Adipocyte (in vitro differentiated cells): ENCODE measurements around the gene LRFN2.

Experiments
- DNase-seq: peaks from one replicate; pipeline ENCODE4 v3.0.0-alpha.2; 2015; ENCODE audit warnings: low read depth
- H3K27me3 ChIP-seq: replicated peaks from 2 replicates; pipeline ENCODE4 v1.7.0; 2013; ENCODE audit warnings: mild to moderate bottlenecking, low read length, moderate library complexity; ENCODE audit not compliant: control insufficient read depth, insufficient read depth
- H3K36me3 ChIP-seq: 2 replicates; pipeline ENCODE4 v1.7.0; 2013; ENCODE audit warnings: low read length, mild to moderate bottlenecking, moderate library complexity; ENCODE audit not compliant: control insufficient read depth, insufficient read depth, severe bottlenecking
- H3K4me1 ChIP-seq: 2 replicates; pipeline ENCODE4 v1.7.0; 2013; ENCODE audit warnings: mild to moderate bottlenecking, low read length, moderate library complexity; ENCODE audit not compliant: control insufficient read depth, insufficient read depth
- H3K4me3 ChIP-seq: 2 replicates; pipeline ENCODE4 v1.7.0; 2013; ENCODE audit warnings: mild to moderate bottlenecking, low read length, moderate library complexity
- H3K9ac ChIP-seq: 2 replicates; pipeline ENCODE4 v1.7.0; 2013; ENCODE audit warnings: mild to moderate bottlenecking, low read length, moderate library complexity
- H3K9me3 ChIP-seq: 2 replicates; pipeline ENCODE4 v1.7.0; 2013; ENCODE audit warnings: mild to moderate bottlenecking, low read length, moderate library complexity; ENCODE audit not compliant: control insufficient read depth

The LRFN2 gene

GRCh38 chr6:40587240-40588069 is at the start of gene LRFN2:
LRFN2 (minus strand) TSS chr6:40587364.
- Histone ChIP-seq H3K36me3 (no peaks in the 10 kb centered on the region), H3K9me3 (no peaks in the 10 kb centered on the region), H3K9ac (no peak within 1 kb of the TSS), H3K27me3 (peaks cover 70% of the 10 kb centered on the region), H3K4me3 (peak within 1 kb of the TSS; percentile 81), H3K4me1 (no peaks in the 10 kb centered on the region)
- DNase-seq, result peak; percentile 86

GRCh38 chr6:40634429-40634828 is 47.3 kb upstream of the LRFN2 start:
- Histone ChIP-seq H3K9ac (no peak overlapping the region), H3K9me3 (no peaks in the 10 kb centered on the region), H3K36me3 (no peaks in the 10 kb centered on the region), H3K4me1 (no peaks in the 10 kb centered on the region), H3K27me3 (peaks cover 42% of the 10 kb centered on the region), H3K4me3 (no peak overlapping the region)
- no peak for DNase-seq

- Histone ChIP-seq H3K4me3 (no peak overlapping the region), H3K36me3 (no peaks in the 10 kb centered on the region), H3K4me1 (no peaks in the 10 kb centered on the region), H3K9ac (no peak overlapping the region), H3K27me3 (peaks cover 37% of the 10 kb centered on the region), H3K9me3 (peaks cover under 1% of the 10 kb centered on the region)
- no peak for DNase-seq
Measured at GRCh38 chr6:40631744-40632143, 44.6 kb upstream of the LRFN2 start.

- H3K9me3 ChIP-seq, result peaks cover 11% of the 10 kb centered on the region
- H3K4me3 ChIP-seq, result no peak overlapping the region
- H3K27me3 ChIP-seq, result peaks cover 34% of the 10 kb centered on the region
- H3K9ac ChIP-seq, result no peak overlapping the region
- no peaks in the 10 kb centered on the region for H3K36me3 ChIP-seq
- H3K4me1 ChIP-seq, result no peaks in the 10 kb centered on the region
- no peak for DNase-seq
Measured at GRCh38 chr6:40630488-40630887, 43.3 kb upstream of the LRFN2 start.

DNA sequence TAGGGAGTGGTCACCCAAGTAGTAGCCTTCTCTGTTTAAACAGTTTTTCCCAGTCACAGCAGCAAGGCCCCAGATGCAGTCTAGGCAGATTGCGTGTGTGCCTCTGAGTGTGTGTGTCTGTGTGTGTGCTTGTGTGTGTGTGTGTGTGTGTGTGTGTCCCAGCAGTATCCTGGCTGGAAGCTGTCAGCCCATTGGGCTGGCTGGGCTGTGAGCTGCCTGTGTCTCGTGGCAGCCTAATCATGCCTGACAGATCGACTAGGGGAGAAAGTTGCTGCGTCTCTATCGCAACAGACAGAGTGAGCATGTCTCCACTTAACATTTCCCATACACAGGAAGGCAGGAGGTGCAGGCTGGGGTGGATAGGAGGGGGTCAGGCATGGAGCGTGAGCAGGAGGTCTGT is 42.9 kb upstream of the LRFN2 start:
- no peak overlapping the region for H3K9ac ChIP-seq
- peaks cover 11% of the 10 kb centered on the region for H3K9me3 ChIP-seq
- no peak for DNase-seq
- H3K4me3 ChIP-seq, result no peak overlapping the region
- peaks cover 33% of the 10 kb centered on the region for H3K27me3 ChIP-seq
- H3K36me3 ChIP-seq, result no peaks in the 10 kb centered on the region
- H3K4me1 ChIP-seq, result no peaks in the 10 kb centered on the region

GRCh38 chr6:40629463-40629862 is 42.3 kb upstream of the LRFN2 start:
- Histone ChIP-seq H3K9ac (no peak overlapping the region), H3K27me3 (peaks cover 36% of the 10 kb centered on the region), H3K36me3 (no peaks in the 10 kb centered on the region), H3K4me1 (no peaks in the 10 kb centered on the region), H3K9me3 (peaks cover 11% of the 10 kb centered on the region), H3K4me3 (no peak overlapping the region)
- no peak for DNase-seq

- Histone ChIP-seq H3K4me3 (no peak overlapping the region), H3K9me3 (peaks cover 11% of the 10 kb centered on the region), H3K27me3 (peaks cover 36% of the 10 kb centered on the region), H3K4me1 (no peaks in the 10 kb centered on the region), H3K36me3 (no peaks in the 10 kb centered on the region), H3K9ac (no peak overlapping the region)
- DNase-seq, result peak; percentile 3
Measured at GRCh38 chr6:40627316-40627715, 40.2 kb upstream of the LRFN2 start.

DNA sequence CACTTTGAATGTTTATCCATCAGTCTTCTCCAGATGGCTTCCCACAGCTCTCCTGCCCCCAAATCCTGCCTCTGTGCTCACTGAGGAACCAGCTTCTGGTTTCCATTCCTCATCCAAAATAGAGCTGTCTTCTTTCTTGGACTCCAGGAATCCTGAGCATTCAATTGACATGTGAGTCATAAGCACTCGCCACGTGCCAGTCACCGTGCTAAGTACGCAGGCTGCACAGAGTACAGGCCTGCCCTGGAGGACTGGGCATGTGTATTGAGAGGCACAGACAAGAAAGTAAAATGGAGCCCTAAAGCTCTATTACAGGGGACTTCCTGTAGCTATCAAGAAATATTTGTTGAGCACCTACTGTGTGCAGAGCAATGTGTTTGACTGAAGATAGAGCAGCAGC is 39.7 kb upstream of the LRFN2 start:
- no peak for DNase-seq
- Histone ChIP-seq H3K36me3 (no peaks in the 10 kb centered on the region), H3K4me1 (no peaks in the 10 kb centered on the region), H3K4me3 (no peak overlapping the region), H3K9ac (no peak overlapping the region), H3K9me3 (peaks cover 11% of the 10 kb centered on the region), H3K27me3 (peaks cover 34% of the 10 kb centered on the region)

- H3K27me3 ChIP-seq, result peaks cover 40% of the 10 kb centered on the region
- no peaks in the 10 kb centered on the region for H3K36me3 ChIP-seq
- H3K9me3 ChIP-seq, result peaks cover 11% of the 10 kb centered on the region
- no peak for DNase-seq
- H3K9ac ChIP-seq, result no peak overlapping the region
- H3K4me1 ChIP-seq, result no peaks in the 10 kb centered on the region
- H3K4me3 ChIP-seq, result no peak overlapping the region
Measured at GRCh38 chr6:40623932-40624331, 36.8 kb upstream of the LRFN2 start.

GRCh38 chr6:40623178-40623577 is 36.0 kb upstream of the LRFN2 start:
- H3K9ac ChIP-seq, result no peak overlapping the region
- H3K4me1 ChIP-seq, result no peaks in the 10 kb centered on the region
- peaks cover 13% of the 10 kb centered on the region for H3K9me3 ChIP-seq
- no peak for DNase-seq
- H3K4me3 ChIP-seq, result no peak overlapping the region
- no peaks in the 10 kb centered on the region for H3K36me3 ChIP-seq
- H3K27me3 ChIP-seq, result peaks cover 48% of the 10 kb centered on the region

- no peak overlapping the region for H3K9ac ChIP-seq
- peaks cover 44% of the 10 kb centered on the region for H3K27me3 ChIP-seq
- H3K4me3 ChIP-seq, result no peak overlapping the region
- no peaks in the 10 kb centered on the region for H3K4me1 ChIP-seq
- no peaks in the 10 kb centered on the region for H3K36me3 ChIP-seq
- DNase-seq, result no peak
- H3K9me3 ChIP-seq, result peaks cover 10% of the 10 kb centered on the region
Measured at GRCh38 chr6:40620574-40621240, 33.5 kb upstream of the LRFN2 start.
